IPS-20b (cell line): ENCODE data around the gene CITED2.

Experiments used
- H3K27ac ChIP-seq: one replicate; pipeline ENCODE4 v1.5.1; 2013; ENCODE audit warnings: low read length
- H3K27me3 ChIP-seq: 2 replicates; pipeline ENCODE4 v1.6.1; 2013; ENCODE audit warnings: mild to moderate bottlenecking, low read length, inconsistent platforms; ENCODE audit not compliant: insufficient read depth
- H3K36me3 ChIP-seq: 2 replicates; pipeline ENCODE4 v1.6.1; 2013; ENCODE audit warnings: low read depth, mild to moderate bottlenecking, inconsistent platforms, low read length, moderate library complexity; ENCODE audit not compliant: insufficient read depth
- H3K4me1 ChIP-seq: 2 replicates; pipeline ENCODE4 v1.6.1; 2013; ENCODE audit warnings: mild to moderate bottlenecking, control low read depth, inconsistent platforms, low read length, moderate library complexity; ENCODE audit not compliant: insufficient read depth
- H3K4me3 ChIP-seq: 2 replicates; pipeline ENCODE4 v1.5.1; 2013; ENCODE audit warnings: mild to moderate bottlenecking, low read length, inconsistent platforms
- H3K9ac ChIP-seq: 2 replicates; pipeline ENCODE4 v1.6.1; 2013; ENCODE audit warnings: low read depth, mild to moderate bottlenecking, inconsistent platforms, low read length, moderate library complexity
- H3K9me3 ChIP-seq: 2 replicates; pipeline ENCODE4 v1.6.1; 2013; ENCODE audit warnings: mild to moderate bottlenecking, low read depth, low read length, inconsistent platforms; ENCODE audit not compliant: insufficient read depth

CITED2 gene

GRCh38 chr6:139323511-139324300, 50.7 kb downstream of the CITED2 start:
- Histone ChIP-seq H3K27ac (no peak overlapping the region), H3K4me1 (no peaks in the 10 kb centered on the region), H3K36me3 (no peaks in the 10 kb centered on the region), H3K9me3 (no peaks in the 10 kb centered on the region), H3K9ac (no peak overlapping the region), H3K27me3 (no peaks in the 10 kb centered on the region), H3K4me3 (no peak overlapping the region)
